Ovary (tissue), 3 donors: ENCODE measurements around the gene PVR.

ENCODE experiments used
- CTCF ChIP-seq, 3 donors: fragments of 450-650 bp in 2 of 3; fragments of 200-600 bp in 1 of 3; IDR thresholded peaks; one replicate each; pipeline versions ENCODE4 v1.5.1 to v1.8.0; 2016 to 2022; ENCODE audit warnings: antibody characterized with exemption in 3 of 3, mild to moderate bottlenecking in 1 of 3
- POLR2A ChIP-seq: fragments of 450-650 bp; IDR thresholded peaks from one replicate; pipeline ENCODE4 v1.6.1; 2017; ENCODE audit warnings: antibody characterized with exemption, mild to moderate bottlenecking, moderate library complexity
- donor health status: DM: no; HTN: no; CAD: no.

- TF ChIP-seq CTCF (IDR thresholded peaks at IDR 0.05), result no peak
- no peak for TF ChIP-seq POLR2A
Measured at GRCh38 chr19:44705502-44706010, 61.8 kb downstream of the PVR start.
